ENCODE data around the gene ZNF254.

- TF ChIP-seq REST (IDR thresholded peaks at IDR 0.05; ENCODE audit: insufficient read depth in 1 of 2, low read depth in 2 of 2, low read length in 2 of 2) (no peak), TAF1 (IDR thresholded peaks at IDR 0.05; ENCODE audit: borderline replicate concordance, insufficient read depth, low read length) (no peak)
Measured at GRCh38 chr19:24065243-24065642, 21.7 kb upstream of the ZNF254 start.

Measured in PFSK-1 (cell line).